ENCODE measurements around the gene SYTL3. TPM values are rescaled to one million over a fixed set of nuclear protein-coding genes. Genes with fewer than 3 reads are reported as not detected.

SYTL3 gene
- total and polyA plus RNA-seq, 10 of the 15 experiments (the other 5 are each of a cell fraction or from before 2014, with no cell fraction given): 3.3 to 12.1 (median 6.9) TPM

GRCh38 chr6:158697811-158698210 lies 48.0 kb downstream of the SYTL3 start:
- H3K27me3 ChIP-seq (replicated peaks in 1 of 2; ENCODE audit: control insufficient read depth in 2 of 2, insufficient read depth in 2 of 2, low read length in 1 of 2): no peaks in the 10 kb centered on the region
- RAD21 ChIA-PET (ENCODE audit: unreplicated experiment): interaction anchor here (0.9 to 1.5 kb wide), 4 partner anchors 271 to 483 kb away, joined by 3 to 4 read pairs (median 3); no protein-coding TSS in a partner anchor
- DNase-seq (ENCODE audit: low read depth, low spot score) (no peak), FAIRE-seq (no peak), ATAC-seq (no peak)
- no peak overlapping the region for H3K4me3 ChIP-seq
- H2AFZ ChIP-seq (ENCODE audit: control insufficient read depth, low read depth, low read length): no peak overlapping the region
- no peaks in the 10 kb centered on the region for H3K9me3 ChIP-seq (replicated peaks; ENCODE audit: control insufficient read depth, insufficient read depth, low read length)
- CTCF ChIA-PET: interaction anchor here (0.6 to 1.8 kb wide), 10 partner anchors 9 to 467 kb away, joined by 3 to 9 read pairs (median 3); no protein-coding TSS in a partner anchor
- no peaks in the 10 kb centered on the region; a peak in 1 of 4 replicates for H3K36me3 ChIP-seq (ENCODE audit: control insufficient read depth in 2 of 2, insufficient read depth in 2 of 2, low read length in 1 of 2)
- POLR2A ChIA-PET: no interaction called here
- no peak overlapping the region for H3K4me2 ChIP-seq (ENCODE audit: control insufficient read depth, insufficient read depth)
- no peaks in the 10 kb centered on the region for H3K79me2 ChIP-seq (ENCODE audit: control insufficient read depth, insufficient read depth, low read length)
- in situ Hi-C loops (cut with MboI) (no loop called here), intact Hi-C loops (cut with micrococcal nuclease; ENCODE audit: unreplicated experiment) (no loop called here)
- SMC1A ChIA-PET (ENCODE audit: uncharacterized antibody, unreplicated experiment): interaction anchor here (0.6 to 2.4 kb wide), 8 partner anchors 18 to 483 kb away, joined by 3 to 10 read pairs (median 3); no protein-coding TSS in a partner anchor
- no TSS peak for BruUV-seq (replicated peaks)
- H3K27ac ChIP-seq (ENCODE audit: control insufficient read depth, insufficient read depth): no peak overlapping the region
- H4K20me1 ChIP-seq (ENCODE audit: control insufficient read depth, insufficient read depth): no peaks in the 10 kb centered on the region
- no peaks in the 10 kb centered on the region for H3K4me1 ChIP-seq (ENCODE audit: control insufficient read depth, insufficient read depth, low read length)
- no peak overlapping the region for H3K9ac ChIP-seq (ENCODE audit: control insufficient read depth, insufficient read depth, low read length)
- WGBS (ENCODE audit: insufficient coverage, insufficient replicate concordance, low lambda C conversion rate, missing lambda C conversion rate): 86% methylated on average over 2 of the region's 2 CpGs
- TF ChIP-seq, protein P1, sequence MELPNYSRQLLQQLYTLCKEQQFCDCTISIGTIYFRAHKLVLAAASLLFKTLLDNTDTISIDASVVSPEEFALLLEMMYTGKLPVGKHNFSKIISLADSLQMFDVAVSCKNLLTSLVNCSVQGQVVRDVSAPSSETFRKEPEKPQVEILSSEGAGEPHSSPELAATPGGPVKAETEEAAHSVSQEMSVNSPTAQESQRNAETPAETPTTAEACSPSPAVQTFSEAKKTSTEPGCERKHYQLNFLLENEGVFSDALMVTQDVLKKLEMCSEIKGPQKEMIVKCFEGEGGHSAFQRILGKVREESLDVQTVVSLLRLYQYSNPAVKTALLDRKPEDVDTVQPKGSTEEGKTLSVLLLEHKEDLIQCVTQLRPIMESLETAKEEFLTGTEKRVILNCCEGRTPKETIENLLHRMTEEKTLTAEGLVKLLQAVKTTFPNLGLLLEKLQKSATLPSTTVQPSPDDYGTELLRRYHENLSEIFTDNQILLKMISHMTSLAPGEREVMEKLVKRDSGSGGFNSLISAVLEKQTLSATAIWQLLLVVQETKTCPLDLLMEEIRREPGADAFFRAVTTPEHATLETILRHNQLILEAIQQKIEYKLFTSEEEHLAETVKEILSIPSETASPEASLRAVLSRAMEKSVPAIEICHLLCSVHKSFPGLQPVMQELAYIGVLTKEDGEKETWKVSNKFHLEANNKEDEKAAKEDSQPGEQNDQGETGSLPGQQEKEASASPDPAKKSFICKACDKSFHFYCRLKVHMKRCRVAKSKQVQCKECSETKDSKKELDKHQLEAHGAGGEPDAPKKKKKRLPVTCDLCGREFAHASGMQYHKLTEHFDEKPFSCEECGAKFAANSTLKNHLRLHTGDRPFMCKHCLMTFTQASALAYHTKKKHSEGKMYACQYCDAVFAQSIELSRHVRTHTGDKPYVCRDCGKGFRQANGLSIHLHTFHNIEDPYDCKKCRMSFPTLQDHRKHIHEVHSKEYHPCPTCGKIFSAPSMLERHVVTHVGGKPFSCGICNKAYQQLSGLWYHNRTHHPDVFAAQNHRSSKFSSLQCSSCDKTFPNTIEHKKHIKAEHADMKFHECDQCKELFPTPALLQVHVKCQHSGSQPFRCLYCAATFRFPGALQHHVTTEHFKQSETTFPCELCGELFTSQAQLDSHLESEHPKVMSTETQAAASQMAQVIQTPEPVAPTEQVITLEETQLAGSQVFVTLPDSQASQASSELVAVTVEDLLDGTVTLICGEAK (IDR thresholded peaks at IDR 0.05; ENCODE audit: borderline replicate concordance): no peak
- TF ChIP-seq BRCA1 (IDR thresholded peaks at IDR 0.05; ENCODE audit: low read depth, low read length) (no peak), E4F1 (IDR thresholded peaks at IDR 0.05; ENCODE audit: borderline replicate concordance, partially characterized antibody) (no peak), BHLHE40 (IDR thresholded peaks at IDR 0.05; ENCODE audit: borderline replicate concordance in 1 of 2, low read depth in 2 of 2, low read length in 1 of 2) (no peak), CHD4 (IDR thresholded peaks at IDR 0.05) (no peak), EED (IDR thresholded peaks at IDR 0.05; ENCODE audit: low read depth) (no peak), SIN3A (IDR thresholded peaks at IDR 0.05; ENCODE audit: low read depth, low read length) (no peak), NRF1 (conservative IDR thresholded peaks at IDR 0.05; ENCODE audit: low read depth, low read length) (no peak), POLR2AphosphoS2 (IDR thresholded peaks at IDR 0.05; ENCODE audit: low read depth, low read length) (no peak), YY1 (IDR thresholded peaks at IDR 0.05; ENCODE audit: low read depth, low read length) (no peak), ATF7 (IDR thresholded peaks at IDR 0.05; ENCODE audit: low read depth) (no peak), KAT2A (conservative IDR thresholded peaks at IDR 0.05; ENCODE audit: control insufficient read depth, low read depth, low read length) (no peak), ATF3 (IDR thresholded peaks at IDR 0.05; ENCODE audit: borderline replicate concordance, extremely low read depth, low read depth, low read length) (no peak)
- TF ChIP-seq, protein P2, sequence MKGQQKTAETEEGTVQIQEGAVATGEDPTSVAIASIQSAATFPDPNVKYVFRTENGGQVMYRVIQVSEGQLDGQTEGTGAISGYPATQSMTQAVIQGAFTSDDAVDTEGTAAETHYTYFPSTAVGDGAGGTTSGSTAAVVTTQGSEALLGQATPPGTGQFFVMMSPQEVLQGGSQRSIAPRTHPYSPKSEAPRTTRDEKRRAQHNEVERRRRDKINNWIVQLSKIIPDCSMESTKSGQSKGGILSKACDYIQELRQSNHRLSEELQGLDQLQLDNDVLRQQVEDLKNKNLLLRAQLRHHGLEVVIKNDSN (IDR thresholded peaks at IDR 0.05; ENCODE audit: borderline replicate concordance, extremely low read length, insufficient read depth, low read depth, low read length): no peak
- TF ChIP-seq, protein P3, sequence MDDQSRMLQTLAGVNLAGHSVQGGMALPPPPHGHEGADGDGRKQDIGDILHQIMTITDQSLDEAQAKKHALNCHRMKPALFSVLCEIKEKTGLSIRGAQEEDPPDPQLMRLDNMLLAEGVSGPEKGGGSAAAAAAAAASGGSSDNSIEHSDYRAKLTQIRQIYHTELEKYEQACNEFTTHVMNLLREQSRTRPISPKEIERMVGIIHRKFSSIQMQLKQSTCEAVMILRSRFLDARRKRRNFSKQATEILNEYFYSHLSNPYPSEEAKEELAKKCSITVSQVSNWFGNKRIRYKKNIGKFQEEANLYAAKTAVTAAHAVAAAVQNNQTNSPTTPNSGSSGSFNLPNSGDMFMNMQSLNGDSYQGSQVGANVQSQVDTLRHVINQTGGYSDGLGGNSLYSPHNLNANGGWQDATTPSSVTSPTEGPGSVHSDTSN (IDR thresholded peaks at IDR 0.05; ENCODE audit: insufficient replicate concordance, low read depth, low read length): no peak

Measured in GM12878 (cell line).